OCI-M2 (cell line): ENCODE results near the gene ISG15.
"Not testable (repeated sequence)": the region's sequence is repeated elsewhere in the genome, so short reads cannot be mapped to it uniquely, and the experiment has no call there.

Source experiments
- DNase-seq: peaks from one replicate; lab custom pipeline; 2025; ENCODE audit not compliant: unreplicated experiment; lab: John Stamatoyannopoulos, UW

The ISG15 gene

GRCh38 chr1:994546-994945, 18.8 kb upstream of the ISG15 start:
- not testable (repeated sequence) for DNase-seq

GRCh38 chr1:995665-996633, 17.3 kb upstream of the ISG15 start:
- DNase-seq, result no peak

GRCh38 chr1:996851-997712, 16.2 kb upstream of the ISG15 start:
- DNase-seq, result no peak

GRCh38 chr1:997713-997992, 15.6 kb upstream of the ISG15 start:
- no peak for DNase-seq

- DNase-seq, result no peak
Observed at GRCh38 chr1:997993-998744, 15.1 kb upstream of the ISG15 start.

GRCh38 chr1:998745-998994, 14.6 kb upstream of the ISG15 start:
- no peak for DNase-seq

GRCh38 chr1:998995-999724, 14.1 kb upstream of the ISG15 start:
- DNase-seq, result no peak

- no peak for DNase-seq
Observed at GRCh38 chr1:999725-1000356, 13.5 kb upstream of the ISG15 start, which contains the start of gene HES4. Gene HES4 (minus strand): TSS chr1:1000097. CDS start chr1:999973, 124 bp downstream.

- DNase-seq, result no peak
Observed at GRCh38 chr1:1000357-1001056, 12.8 kb upstream of the ISG15 start.

- DNase-seq, result no peak
Observed at GRCh38 chr1:1001057-1001783, 12.1 kb upstream of the ISG15 start.

GRCh38 chr1:1003618-1004419, 9.5 kb upstream of the ISG15 start:
- DNase-seq, result no peak

- no peak for DNase-seq
Observed at GRCh38 chr1:1004420-1004779, 8.9 kb upstream of the ISG15 start.

- DNase-seq, result no peak
Observed at GRCh38 chr1:1004780-1005697, 8.3 kb upstream of the ISG15 start.

GRCh38 chr1:1005774-1006304, 7.5 kb upstream of the ISG15 start:
- no peak for DNase-seq

GRCh38 chr1:1006305-1007159, 6.8 kb upstream of the ISG15 start:
- no peak for DNase-seq

- not testable (repeated sequence) for DNase-seq
Observed at GRCh38 chr1:1010131-1010530, 3.2 kb upstream of the ISG15 start.
